Dedifferentiated amniotic fluid mesenchymal stem cell (primary cell): ENCODE measurements around the gene DDT.
"Not testable (repeated sequence)": the region's sequence is repeated elsewhere in the genome, so short reads cannot be mapped to it uniquely, and the experiment has no call there.

Source experiments
- DNase-seq: peaks from one replicate; pipeline ENCODE4 v3.0.0-alpha.2; 2016; ENCODE audit errors: extremely low spot score

Gene DDT

DNA sequence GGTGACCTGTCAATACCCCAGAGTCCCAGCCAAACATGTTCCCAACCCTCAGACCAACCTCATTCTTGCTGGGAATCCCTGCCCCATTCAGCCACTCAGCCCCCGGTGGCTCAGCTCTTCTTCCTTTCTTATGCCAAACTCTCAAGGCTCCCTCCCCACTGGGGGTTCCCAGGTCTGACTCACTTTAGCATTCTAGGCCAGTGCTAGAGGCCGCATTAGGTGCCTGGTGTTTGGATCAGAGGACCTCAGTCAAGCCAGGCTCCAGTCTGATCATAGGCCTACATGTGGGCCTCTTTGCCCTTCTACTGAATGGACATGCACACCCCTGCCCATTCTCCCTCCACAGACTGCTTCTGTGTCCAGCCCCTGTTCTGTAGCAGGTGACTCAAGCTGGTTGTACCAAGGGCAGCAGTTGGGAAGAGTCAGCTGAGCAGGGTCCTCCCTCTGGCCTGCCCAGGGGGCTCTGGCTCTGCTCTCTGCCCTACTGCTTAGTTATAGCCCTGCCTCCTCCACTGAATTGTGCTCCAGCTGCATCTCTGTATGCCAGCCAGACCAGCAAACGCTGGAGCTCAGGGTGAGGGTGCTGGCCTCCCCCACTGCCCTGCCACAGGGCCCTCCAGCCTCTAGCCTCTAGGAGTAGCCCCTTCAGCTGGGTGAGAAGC is 15.5 kb upstream of the DDT start:
- DNase-seq = not testable (repeated sequence)

DNA sequence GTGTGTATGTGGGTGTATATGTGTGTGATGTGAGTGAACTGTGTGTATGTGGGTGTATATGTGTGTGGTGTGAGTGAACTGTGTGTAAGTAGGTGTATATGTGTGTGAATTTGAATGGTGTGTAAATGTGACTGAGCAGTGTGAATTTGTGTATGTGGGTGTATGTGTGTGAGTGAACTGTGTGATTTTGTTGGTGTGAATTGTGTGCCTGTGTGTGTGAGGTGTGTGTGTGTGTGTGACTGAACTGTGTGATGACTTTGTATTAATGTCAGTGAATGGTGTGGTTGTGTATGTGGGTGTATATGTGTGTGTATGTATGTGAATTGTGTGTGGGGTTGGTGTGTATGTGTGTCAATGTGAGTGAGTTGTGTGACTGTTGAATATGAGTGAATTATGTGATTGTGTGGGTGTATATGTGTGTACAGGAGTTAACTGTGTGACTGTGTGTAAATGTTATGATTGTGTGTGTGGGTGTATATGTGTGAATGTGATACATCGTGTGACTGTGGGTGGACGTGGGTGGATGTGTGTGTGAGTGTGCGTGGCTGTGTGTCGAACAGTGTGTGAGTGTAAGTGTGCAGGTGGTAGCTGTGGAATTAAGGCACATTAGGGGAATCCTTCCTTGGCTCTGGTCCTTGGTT is 12.4 kb upstream of the DDT start:
- not testable (repeated sequence) for DNase-seq

DNA sequence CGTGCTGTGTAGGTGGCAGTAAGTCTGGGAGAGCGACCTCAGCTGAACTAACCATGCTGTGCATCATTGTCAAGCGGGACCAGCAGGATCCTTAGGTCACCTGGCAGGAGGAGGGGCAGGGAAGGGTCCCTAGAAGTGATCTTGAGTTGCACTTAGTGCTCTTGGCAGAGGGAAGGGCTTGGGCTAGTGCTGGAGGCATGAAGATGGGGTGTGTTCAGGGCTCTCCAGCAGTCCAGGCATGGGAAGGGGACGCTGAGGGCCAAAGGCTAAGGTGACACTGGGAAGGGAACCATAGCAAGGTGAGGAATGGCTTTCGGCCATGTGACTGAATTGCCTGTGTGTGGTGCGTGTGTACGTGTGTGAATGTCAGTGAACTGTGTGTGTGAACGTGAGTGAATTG is 11.8 kb upstream of the DDT start:
- DNase-seq = not testable (repeated sequence)

DNA sequence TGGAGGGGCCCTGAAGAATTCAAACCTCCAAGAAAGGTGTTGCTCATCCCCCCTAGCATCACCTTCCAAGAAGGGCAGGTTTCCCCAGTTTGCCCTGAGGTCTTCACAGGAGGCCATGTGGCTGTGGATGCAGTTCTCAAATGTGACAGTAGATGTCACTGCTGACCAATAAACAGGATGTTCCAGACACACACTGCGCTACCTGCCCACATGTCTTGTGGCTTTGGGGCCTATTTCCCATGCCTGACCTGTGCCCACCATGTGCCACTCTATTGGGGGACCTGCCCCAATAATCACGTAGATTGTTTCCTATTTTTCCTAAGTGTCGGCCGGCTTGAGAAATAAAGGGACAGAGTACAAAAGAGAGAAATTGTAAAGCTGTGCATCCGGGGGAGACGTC is 10.2 kb upstream of the DDT start:
- no peak for DNase-seq

DNA sequence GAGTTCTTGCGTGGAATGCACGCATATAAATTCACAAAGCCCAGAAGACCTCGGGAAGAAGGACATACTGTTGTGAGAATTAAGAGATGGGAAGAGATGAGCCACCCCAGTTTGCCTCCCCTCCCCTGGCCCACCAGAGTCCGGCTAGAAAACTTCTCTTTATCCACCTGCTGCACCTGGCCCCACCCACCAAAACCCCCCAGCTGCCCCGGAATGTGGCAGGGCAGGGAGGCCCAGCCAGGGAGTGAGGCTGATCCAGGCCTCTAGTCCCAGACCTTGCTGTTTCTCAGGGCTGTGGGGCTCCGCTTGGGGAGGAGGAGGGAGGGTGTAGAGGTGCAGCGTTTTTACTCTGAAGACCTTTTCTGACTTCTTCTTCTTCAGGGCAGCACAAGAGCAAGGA is 6.3 kb upstream of the DDT start:
- DNase-seq = not testable (repeated sequence)

DNA sequence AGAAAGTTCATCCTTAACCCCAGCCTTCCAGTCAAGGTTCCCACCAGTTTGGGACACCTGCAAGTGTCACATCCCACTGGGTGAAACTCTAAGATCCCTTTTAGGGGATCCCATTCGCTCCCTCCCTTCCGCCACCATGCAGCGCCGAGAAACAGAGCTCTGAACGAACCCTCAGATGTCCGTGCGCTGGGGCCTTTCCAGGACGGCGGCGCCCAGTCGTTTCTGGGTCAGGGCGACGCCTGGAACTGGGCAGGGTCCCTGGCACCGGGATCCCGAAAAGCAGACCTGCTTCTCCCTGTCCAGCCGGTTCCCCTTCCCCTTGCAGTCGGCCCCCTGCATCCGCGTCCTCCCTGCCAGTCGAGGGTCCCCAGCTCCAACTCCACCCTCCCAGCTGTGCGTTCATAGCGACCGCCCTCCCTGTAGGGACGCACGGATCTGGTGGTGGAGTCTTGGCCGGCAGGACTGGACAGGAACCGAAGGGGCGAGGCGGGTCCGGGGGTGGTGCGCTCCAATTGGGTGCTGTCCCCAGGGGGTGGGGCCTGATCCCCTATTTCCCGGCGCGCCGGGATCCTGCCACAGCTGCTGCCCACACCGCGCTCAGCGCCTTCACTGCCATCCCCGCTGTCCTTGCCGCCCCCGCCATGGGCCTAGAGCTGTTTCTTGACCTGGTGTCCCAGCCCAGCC is 5.5 kb upstream of the DDT start, which contains the start of gene GSTT2:
GSTT2 (plus strand) TSS at position 578 of the 684 bp plus-strand sequence.
- not testable (repeated sequence) for DNase-seq

DNA sequence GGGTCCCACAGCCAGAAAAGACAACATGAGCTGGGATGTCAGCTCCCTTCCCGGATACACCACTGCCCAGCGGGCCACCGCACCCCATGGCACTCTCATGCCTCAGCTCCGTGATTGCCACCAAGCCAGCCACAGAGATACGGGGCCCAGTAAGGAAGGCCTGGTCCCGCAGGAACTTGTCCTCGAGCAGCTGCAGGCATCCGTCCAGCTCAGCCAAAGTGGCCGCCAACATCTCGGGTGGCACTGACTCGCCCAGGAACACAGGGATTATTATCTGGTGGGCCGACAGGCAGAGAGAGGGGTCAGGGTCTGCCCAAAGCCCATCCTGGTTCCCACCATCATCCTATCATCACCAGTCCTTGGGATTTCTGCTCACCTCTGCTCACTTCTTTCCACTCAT is 3.1 kb upstream of the DDT start:
- not testable (repeated sequence) for DNase-seq

DNA sequence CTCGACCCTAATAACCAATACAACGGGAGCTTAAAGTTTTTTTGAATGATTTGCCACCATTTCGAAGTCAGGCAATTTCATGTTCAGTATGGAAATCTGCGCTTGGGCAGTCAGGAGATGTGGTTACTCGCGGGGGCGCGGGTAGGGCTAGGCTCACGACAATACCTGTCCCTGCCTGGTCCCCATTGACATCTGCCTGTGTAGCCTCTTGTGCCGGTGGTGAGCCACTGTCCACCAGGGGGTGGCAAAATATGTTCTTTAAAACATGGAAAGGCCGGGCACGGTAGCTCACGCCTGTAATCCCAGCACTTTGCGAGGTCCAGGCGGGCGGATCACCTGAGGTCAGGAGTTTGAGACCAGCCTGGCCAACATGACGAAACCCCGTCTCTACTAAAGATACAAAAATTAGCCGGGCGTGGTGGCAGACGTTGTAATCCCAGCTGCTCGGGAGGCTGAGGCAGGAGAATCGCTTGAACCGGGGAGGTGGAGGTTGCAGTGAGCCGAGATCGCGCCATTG is 653 bp upstream of the DDT start:
- DNase-seq = not testable (repeated sequence)

DNA sequence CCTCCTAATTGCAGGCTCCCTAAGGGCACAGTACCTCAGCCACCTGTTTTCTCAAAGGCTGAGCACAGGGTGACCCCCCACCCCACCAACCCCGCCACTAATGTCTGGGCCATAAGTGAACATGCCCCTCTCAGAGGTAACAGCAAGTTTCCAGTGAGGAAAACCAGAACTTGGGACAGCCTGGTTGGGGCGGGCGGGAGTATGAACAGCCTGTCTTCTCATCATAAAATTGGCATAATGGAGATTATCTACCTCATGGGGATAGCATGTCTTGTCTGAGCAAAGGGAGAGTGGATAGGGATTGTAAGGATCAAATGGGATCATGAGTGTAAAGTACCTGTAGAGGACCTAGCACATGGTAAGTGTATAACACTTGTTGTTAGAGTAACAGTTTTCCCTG is 2.3 kb downstream of the DDT start:
- not testable (repeated sequence) for DNase-seq

DNA sequence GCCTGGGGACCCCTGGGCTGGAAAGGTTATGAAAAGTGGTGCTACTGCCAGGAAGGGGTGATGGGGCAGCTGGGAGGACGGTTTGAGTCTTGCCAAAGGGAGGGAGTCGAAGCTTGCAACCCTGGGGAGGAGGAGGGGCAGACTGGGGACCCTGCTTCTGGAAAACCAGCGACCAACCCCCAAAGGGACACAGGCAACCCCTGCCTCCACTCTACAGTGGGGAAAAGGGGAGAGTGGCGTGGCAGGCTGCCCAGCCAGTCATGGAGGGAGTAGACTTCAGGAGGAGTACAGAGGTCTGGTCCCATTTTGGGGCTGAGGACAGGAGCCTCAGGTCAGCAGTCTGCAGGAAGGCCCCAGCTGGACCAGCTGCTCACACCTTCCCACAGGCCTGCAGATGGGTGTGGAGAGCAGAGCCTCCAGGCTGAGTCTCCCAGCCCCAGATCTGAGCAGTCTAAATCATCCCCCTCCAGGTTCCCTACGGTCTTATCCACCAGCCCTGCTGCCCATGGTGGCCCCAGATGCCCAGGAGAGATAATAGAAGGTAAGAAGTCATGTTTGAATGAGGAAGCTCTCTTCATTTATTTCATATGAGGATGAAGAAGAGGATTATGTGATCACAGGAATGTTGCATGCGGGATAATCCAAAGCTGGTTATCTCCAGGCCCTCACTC is 3.3 kb downstream of the DDT start:
- no peak for DNase-seq

DNA sequence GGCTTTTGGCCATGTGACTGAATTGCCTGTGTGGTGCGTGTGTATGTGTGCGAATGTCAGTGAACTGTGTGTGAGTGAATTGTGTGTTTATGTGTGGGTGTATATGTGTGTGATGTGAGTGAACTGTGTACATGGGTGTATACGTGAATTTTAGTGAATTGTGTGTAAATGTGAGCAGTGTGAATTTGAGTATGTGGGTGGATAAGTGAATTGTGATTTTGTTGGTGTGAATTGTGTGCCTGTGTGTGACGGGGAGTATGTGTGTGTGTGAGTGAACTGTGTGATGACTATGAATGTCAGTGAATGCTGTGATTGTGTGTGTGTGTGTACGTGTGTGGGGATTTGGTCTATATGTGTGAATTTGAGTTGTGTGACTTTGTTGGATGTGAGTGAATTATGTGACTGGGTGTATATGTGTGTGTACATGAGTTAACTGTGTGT is 4.0 kb downstream of the DDT start:
- no peak for DNase-seq

DNA sequence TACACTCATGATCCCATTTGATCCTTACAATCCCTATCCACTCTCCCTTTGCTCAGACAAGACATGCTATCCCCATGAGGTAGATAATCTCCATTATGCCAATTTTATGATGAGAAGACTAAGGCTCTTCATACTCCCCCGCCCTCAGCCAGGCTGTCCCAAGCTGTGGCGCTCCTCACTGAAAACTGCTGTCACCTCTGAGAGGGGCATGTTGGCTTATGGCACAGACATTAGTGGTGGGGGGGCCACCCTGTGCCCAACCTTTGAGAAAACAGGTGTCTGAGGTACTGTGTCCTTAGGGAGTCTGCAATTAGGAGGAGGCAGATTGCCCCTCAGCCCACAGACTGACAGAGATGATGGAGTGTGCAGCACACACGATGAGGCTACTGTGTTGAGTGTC is 5.2 kb downstream of the DDT start:
- no peak for DNase-seq

DNA sequence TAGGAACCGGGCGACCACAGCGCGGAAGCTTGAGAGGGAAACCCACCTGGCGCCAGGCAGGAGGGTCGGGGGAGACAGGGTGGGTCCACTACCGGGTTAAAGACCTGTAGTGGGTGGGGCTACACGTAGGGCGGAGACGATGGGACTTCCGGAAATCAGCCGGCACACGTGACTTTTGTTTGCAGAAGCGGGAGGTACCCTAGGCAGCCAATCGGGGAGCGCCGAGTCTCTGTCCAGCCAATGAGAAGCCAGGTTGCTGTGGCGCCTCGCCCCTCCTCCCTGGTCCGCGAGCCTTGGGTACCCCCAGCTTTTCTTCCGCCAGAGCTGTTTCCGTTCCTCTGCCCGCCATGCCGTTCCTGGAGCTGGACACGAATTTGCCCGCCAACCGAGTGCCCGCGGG is 7.7 kb downstream of the DDT start, which contains the start of gene DDTL:
DDTL (plus strand) TSS at position 321 of the 400 bp plus-strand sequence; CDS start at position 348, 27 bp downstream.
- not testable (repeated sequence) for DNase-seq

DNA sequence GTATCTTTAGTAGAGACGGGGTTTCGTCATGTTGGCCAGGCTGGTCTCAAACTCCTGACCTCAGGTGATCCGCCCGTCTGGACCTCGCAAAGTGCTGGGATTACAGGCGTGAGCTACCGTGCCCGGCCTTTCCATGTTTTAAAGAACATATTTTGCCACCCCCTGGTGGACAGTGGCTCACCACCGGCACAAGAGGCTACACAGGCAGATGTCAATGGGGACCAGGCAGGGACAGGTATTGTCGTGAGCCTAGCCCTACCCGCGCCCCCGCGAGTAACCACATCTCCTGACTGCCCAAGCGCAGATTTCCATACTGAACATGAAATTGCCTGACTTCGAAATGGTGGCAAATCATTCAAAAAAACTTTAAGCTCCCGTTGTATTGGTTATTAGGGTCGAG is 8.1 kb downstream of the DDT start:
- DNase-seq = not testable (repeated sequence)

DNA sequence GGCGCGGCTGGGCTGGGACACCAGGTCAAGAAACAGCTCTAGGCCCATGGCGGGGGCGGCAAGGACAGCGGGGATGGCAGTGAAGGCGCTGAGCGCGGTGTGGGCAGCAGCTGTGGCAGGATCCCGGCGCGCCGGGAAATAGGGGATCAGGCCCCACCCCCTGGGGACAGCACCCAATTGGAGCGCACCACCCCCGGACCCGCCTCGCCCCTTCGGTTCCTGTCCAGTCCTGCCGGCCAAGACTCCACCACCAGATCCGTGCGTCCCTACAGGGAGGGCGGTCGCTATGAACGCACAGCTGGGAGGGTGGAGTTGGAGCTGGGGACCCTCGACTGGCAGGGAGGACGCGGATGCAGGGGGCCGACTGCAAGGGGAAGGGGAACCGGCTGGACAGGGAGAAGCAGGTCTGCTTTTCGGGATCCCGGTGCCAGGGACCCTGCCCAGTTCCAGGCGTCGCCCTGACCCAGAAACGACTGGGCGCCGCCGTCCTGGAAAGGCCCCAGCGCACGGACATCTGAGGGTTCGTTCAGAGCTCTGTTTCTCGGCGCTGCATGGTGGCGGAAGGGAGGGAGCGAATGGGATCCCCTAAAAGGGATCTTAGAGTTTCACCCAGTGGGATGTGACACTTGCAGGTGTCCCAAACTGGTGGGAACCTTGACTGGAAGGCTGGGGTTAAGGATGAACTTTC is 13.0 kb downstream of the DDT start, which contains the start of gene GSTT2B:
GSTT2B (minus strand) TSS at position 112 of the 688 bp plus-strand sequence; CDS start at position 48, 64 bp downstream.
- DNase-seq = not testable (repeated sequence)

DNA sequence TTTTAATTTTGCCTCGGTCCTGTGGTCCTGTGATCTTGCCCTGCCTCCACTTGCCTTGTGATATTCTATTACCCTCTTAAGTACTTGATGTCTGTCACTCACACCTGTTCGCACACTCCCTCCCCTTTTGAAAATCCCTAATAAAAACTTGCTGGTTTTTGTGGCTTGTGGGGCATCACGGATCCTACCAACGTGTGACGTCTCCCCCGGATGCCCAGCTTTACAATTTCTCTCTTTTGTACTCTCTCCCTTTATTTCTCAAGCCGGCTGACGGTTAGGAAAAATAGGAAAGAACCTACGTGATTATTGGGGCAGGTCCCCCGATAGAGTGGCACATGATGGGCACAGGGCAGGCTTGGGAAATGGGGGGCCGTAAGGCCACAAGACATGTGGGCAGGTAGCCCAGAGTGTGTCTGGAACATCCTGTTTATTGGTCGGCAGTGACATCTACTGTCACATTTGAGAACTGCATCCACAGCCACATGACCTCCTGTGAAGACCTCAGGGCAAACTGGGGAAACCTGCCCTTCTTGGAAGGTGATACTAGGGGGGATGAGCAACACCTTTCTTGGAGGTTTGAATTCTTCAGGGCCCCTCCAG is 17.8 kb downstream of the DDT start:
- peak; percentile 56 for DNase-seq

DNA sequence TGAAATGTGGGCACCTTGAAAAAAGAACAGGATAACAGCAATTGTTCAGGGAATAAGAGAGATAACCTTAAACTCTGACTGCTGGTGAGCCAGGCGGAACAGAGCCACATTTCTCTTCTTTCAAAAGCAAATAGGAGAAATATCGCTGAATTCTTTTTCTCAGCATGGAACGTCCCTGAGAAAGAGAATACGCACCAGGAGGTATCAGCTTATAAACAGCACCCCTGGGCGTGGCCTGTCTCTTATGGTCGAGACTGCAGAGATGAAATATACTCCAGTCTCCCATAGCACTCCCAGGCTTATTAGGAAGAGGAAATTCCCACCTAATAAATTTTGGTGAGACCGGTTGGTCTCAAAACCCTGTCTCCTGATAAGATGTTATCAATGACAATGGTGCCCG is 18.4 kb downstream of the DDT start:
- not testable (repeated sequence) for DNase-seq

DNA sequence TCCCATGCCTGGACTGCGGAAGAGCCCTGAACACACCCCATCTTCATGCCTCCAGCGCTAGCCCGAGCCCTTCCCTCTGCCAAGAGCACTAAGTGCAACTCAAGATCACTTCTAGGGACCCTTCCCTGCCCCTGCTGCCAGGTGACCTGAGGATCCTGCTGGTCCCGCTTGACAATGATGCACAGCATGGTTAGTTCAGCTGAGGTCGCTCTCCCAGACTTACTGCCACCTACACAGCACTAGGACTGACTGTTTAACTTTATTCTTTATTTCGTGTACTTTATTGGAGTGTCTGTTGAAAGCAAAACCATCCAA is 19.3 kb downstream of the DDT start:
- DNase-seq = not testable (repeated sequence)

DNA sequence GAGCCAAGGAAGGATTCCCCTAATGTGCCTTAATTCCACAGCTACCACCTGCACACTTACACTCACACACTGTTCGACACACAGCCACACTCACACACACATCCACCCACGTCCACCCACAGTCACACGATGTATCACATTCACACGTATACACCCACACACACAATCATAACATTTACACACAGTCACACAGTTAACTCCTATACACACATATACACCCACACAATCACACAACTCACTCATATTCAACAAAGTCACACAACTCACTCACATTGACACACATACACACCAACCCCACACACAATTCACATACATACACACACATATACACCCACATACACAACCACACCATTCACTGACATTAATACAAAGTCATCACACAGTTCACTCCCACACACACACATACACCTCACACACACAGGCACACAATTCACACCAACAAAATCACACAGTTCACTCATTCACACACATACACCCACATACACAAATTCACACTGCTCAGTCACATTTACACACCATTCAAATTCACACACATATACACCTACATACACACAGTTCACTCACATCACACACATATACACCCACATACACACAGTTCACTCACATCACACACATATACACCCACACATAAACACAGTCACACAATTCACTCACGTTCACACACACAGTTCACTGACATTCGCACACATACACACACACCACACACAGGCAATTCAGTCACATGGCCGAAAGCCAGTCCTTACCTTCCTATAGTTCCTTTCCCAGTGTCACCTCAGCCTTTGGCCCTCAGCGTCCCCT is 19.8 kb downstream of the DDT start:
- DNase-seq = not testable (repeated sequence)

DNA sequence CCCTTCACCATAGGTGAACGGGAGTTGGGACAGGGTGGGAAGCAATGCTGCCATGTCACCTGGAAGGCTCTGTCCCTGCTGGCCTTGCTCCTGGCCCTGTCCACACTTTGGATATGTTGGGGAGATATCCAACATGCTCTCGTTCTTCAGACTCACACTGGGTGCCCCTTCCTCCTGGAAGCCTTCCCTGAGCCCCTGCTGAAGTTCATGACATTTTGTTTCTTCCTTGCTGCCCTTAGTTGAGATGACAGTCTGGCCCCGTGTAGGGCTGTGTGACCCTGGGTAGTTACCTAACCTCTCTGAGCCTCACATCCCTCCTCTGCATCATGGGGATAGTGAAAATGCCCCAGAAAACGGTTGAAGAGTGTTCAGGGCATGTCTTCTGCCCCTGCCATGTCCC is 20.8 kb downstream of the DDT start:
- DNase-seq = not testable (repeated sequence)
